Measurements from ENCODE around the gene PIK3C2B.

The PIK3C2B gene

GRCh38 chr1:204514828-204515227, 20.2 kb upstream of the PIK3C2B start:
- TF ChIP-seq, protein P1, sequence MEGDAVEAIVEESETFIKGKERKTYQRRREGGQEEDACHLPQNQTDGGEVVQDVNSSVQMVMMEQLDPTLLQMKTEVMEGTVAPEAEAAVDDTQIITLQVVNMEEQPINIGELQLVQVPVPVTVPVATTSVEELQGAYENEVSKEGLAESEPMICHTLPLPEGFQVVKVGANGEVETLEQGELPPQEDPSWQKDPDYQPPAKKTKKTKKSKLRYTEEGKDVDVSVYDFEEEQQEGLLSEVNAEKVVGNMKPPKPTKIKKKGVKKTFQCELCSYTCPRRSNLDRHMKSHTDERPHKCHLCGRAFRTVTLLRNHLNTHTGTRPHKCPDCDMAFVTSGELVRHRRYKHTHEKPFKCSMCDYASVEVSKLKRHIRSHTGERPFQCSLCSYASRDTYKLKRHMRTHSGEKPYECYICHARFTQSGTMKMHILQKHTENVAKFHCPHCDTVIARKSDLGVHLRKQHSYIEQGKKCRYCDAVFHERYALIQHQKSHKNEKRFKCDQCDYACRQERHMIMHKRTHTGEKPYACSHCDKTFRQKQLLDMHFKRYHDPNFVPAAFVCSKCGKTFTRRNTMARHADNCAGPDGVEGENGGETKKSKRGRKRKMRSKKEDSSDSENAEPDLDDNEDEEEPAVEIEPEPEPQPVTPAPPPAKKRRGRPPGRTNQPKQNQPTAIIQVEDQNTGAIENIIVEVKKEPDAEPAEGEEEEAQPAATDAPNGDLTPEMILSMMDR (conservative IDR thresholded peaks at IDR 0.05; ENCODE audit: low read depth, low read length) = no peak
- no peak overlapping the region for H3K4me3 ChIP-seq (ENCODE audit: low read depth, low read length)
- DNase-seq (ENCODE audit: low read depth) = no peak

DNA sequence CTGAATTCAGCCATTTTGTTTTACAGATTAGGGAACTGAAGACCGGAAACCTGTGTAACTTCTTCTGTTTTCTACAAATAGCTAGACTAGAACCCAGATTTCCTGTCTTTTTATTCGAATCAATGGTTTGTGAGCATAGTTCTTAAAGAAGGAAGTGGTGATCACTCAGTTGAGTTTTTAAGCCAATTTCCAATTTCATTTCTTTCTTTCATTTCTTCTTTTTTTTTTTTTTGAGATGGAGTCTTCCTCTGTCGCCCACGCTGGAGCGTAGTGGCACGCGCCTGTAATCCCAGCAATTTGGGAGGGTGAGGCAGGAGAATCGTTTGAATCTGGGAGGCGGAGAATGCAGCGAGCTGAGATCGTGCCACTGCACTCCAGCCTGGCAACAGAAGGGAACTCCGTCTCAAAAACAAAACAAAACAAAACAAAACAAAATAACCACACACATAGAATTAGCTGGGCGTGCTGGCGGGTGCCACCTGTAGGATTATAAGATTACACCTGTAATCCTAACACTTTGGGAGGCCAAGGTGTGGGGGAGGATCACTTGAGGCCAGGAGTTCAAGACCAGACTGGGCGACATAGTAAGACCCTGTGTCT, 18.6 kb upstream of the PIK3C2B start:
- DNase-seq (ENCODE audit: low read depth) = no peak
- no peak overlapping the region for H3K4me3 ChIP-seq (ENCODE audit: low read depth, low read length)
- TF ChIP-seq, protein P1 (conservative IDR thresholded peaks at IDR 0.05; ENCODE audit: low read depth, low read length) = no peak

- TF ChIP-seq, protein P1 (conservative IDR thresholded peaks at IDR 0.05; ENCODE audit: low read depth, low read length) = no peak
- DNase-seq (ENCODE audit: low read depth) = no peak
- no peak overlapping the region for H3K4me3 ChIP-seq (ENCODE audit: low read depth, low read length)
Measured at GRCh38 chr1:204511366-204511765, 16.8 kb upstream of the PIK3C2B start.

GRCh38 chr1:204509186-204509635, 14.6 kb upstream of the PIK3C2B start:
- TF ChIP-seq, protein P1 (conservative IDR thresholded peaks at IDR 0.05; ENCODE audit: low read depth, low read length) = no peak
- DNase-seq (ENCODE audit: low read depth) = no peak
- H3K4me3 ChIP-seq (ENCODE audit: low read depth, low read length) = no peak overlapping the region

DNA sequence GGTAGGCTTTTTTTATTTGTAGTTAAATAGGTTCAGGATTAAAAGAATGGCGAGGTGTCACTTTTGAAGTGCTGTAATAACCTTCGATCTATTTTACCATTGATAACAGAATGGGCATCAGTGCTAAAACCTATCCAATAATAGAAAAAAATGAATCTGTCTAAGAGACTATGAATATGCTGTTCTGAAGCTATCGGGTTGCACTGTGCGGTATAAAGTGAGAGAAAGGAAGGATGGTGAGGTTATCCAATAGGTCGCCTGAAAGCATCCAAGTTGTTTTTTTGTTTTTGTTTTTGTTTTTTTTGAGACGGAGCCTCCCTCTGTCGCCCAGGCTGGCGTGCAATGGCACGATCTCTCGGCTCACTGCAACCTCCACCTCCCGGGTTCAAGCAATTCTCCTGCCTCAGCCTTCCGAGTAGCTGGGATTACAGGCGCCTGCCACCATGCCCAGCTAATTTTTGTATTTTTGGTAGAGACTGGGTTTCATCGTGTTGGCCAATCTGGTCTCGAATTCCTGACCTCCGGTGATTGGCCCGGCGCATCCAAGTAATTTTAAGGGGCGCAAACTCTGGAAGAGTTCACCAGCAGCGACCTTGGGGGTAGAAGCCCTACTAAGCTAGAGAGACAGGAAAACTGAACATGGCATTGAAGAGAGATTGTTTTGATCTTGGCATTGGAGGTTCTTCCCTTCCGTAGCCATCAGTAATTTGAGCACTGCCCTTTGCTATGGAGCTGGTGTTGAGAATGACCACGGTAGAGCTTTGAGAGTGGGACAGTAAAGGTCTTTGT, 12.9 kb upstream of the PIK3C2B start:
- TF ChIP-seq, protein P1 (conservative IDR thresholded peaks at IDR 0.05; ENCODE audit: low read depth, low read length) = no peak
- H3K4me3 ChIP-seq (ENCODE audit: low read depth, low read length) = peak overlapping the region; percentile 57
- peak; percentile 50 for DNase-seq (ENCODE audit: low read depth)

DNA sequence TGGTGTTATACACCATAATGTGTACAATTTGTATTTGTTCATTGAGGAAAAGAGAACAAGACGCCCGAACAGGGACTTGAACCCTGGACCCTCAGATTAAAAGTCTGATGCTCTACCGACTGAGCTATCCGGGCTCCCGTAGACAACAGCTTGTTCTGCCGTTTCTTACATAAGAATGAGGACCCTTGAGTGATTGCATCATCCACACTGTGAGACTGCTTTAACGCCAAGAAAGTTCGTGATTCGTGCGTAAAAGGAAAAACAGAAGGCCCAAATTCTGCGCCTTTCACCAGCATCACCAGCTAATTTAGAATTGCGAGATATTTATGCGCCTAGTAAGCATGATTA, 12.3 kb upstream of the PIK3C2B start:
- peak overlapping the region; percentile 57 for H3K4me3 ChIP-seq (ENCODE audit: low read depth, low read length)

More for the DNA sequence above, 12.3 kb upstream of the PIK3C2B start:
- DNase-seq (ENCODE audit: low read depth) = peak; percentile 96
- TF ChIP-seq, protein P1 (conservative IDR thresholded peaks at IDR 0.05; ENCODE audit: low read depth, low read length) = no peak

Measured in choroid plexus epithelial cell (primary cell).